Mucosa of descending colon (tissue), 3 donors: Measurements from ENCODE around the gene TLE3. TPM values are rescaled to one million over a fixed set of nuclear protein-coding genes. Genes with fewer than 3 reads are reported as not detected.

ENCODE experiments used
- ATAC-seq: fragments of 200-7000 bp; cut with Tn5 transposase; one replicate; pipeline ENCODE4 v1.9.1; 2020; ENCODE audit warnings: mild to moderate bottlenecking, moderate library complexity
- DNase-seq, 3 donors: peaks; one replicate each; pipeline ENCODE4 v3.0.0-alpha.2; 2020
- H3K36me3 ChIP-seq: fragments of 200-600 bp; one replicate; pipeline ENCODE4 v1.8.0; 2021; ENCODE audit warnings: low read depth, mild to moderate bottlenecking
- H3K4me1 ChIP-seq: fragments of 200-600 bp; one replicate; pipeline ENCODE4 v1.8.0; 2021; ENCODE audit warnings: low read depth, mild to moderate bottlenecking
- H3K4me3 ChIP-seq: fragments of 200-600 bp; one replicate; pipeline ENCODE4 v1.8.0; 2021; ENCODE audit warnings: mild to moderate bottlenecking
- H3K9me3 ChIP-seq: fragments of 200-600 bp; one replicate; pipeline ENCODE4 v1.8.0; 2021; ENCODE audit warnings: mild to moderate bottlenecking
- intact Hi-C, 2 donors: fragments of 100-400 bp; cut with DNase I in 1 of 2; cut with micrococcal nuclease in 1 of 2; formaldehyde crosslinking; loops; one replicate each; pipeline versions ENCODE4 v1.11.0 to v1.11.1; 2022; cut with DNase I, micrococcal nuclease
- microRNA-seq: library from miRNA; unstranded; fragments of <30 nt; microRNA quantifications from one replicate; pipeline ENCODE4, GENCODE V29; 2019
- total RNA-seq, 3 donors: library from RNA; stranded (reverse); fragmentation: NEBNext Ultra II Directional in 2 of 3; extraction: Animal tissue kit (Norgen Biotek cat#: 25700) in 2 of 3; gene quantifications; one replicate each; pipeline versions ENCODE4 v1.2.1 to v1.2.4, GENCODE V29; 2021 to 2023
- TF ChIP-seq, protein P1 (sequence below): fragments of 200-600 bp; IDR thresholded peaks from one replicate; pipeline ENCODE4 v1.8.0; 2022; ENCODE audit warnings: antibody characterized with exemption, mild to moderate bottlenecking
- donor health status: DM: no; HTN: no; CAD: no; lungs with moderate emphysema.
- donor health status: DM: no; HTN: no; CAD: no.
- donor health status: DM: no; HTN: yes; CAD: no.

TLE3 gene
- total RNA-seq, 3 donors from 2014 or later = 77.6 to 123 (median 103) TPM

DNA sequence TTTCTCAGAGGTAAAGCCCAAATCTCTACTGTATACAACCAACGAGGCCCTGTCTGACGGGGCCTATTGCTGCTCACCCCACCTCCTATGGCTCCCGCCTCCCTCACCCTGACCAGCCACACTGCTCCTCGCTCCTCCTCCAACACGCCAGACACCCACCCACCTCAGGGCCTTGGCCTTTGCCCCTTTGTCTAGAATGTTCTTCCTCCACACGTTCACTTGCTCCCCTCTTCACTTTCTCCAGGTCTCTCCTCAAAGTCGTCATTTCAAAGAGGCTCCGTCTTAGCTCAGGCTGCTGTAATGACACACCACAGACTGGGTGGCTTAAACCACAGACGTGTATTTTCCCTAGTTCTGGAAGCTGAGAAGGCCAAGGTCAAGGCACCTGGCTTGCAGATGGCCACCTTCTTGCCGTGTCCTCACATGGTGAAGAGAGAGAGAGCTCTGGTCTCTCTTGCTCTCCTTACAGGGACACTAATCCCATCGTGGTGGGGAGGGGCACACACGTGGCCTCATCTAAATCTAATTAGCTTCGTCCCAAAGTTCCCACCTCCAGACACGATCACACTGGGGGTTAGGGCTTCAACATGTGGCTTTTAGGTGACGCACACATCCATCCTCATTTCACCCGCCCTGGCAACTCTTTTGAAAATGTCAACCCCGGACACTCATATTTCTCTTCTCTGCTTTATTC, 98.2 kb downstream of the TLE3 start:
- peaks cover 25% of the 10 kb centered on the region for H3K4me1 ChIP-seq
- TF ChIP-seq, protein P1, sequence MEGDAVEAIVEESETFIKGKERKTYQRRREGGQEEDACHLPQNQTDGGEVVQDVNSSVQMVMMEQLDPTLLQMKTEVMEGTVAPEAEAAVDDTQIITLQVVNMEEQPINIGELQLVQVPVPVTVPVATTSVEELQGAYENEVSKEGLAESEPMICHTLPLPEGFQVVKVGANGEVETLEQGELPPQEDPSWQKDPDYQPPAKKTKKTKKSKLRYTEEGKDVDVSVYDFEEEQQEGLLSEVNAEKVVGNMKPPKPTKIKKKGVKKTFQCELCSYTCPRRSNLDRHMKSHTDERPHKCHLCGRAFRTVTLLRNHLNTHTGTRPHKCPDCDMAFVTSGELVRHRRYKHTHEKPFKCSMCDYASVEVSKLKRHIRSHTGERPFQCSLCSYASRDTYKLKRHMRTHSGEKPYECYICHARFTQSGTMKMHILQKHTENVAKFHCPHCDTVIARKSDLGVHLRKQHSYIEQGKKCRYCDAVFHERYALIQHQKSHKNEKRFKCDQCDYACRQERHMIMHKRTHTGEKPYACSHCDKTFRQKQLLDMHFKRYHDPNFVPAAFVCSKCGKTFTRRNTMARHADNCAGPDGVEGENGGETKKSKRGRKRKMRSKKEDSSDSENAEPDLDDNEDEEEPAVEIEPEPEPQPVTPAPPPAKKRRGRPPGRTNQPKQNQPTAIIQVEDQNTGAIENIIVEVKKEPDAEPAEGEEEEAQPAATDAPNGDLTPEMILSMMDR = no peak
- H3K4me3 ChIP-seq = no peak overlapping the region
- ATAC-seq (no peak), DNase-seq (no peak)
- no peaks in the 10 kb centered on the region for H3K36me3 ChIP-seq
- H3K9me3 ChIP-seq = no peaks in the 10 kb centered on the region
- intact Hi-C loops = no loop called here

DNA sequence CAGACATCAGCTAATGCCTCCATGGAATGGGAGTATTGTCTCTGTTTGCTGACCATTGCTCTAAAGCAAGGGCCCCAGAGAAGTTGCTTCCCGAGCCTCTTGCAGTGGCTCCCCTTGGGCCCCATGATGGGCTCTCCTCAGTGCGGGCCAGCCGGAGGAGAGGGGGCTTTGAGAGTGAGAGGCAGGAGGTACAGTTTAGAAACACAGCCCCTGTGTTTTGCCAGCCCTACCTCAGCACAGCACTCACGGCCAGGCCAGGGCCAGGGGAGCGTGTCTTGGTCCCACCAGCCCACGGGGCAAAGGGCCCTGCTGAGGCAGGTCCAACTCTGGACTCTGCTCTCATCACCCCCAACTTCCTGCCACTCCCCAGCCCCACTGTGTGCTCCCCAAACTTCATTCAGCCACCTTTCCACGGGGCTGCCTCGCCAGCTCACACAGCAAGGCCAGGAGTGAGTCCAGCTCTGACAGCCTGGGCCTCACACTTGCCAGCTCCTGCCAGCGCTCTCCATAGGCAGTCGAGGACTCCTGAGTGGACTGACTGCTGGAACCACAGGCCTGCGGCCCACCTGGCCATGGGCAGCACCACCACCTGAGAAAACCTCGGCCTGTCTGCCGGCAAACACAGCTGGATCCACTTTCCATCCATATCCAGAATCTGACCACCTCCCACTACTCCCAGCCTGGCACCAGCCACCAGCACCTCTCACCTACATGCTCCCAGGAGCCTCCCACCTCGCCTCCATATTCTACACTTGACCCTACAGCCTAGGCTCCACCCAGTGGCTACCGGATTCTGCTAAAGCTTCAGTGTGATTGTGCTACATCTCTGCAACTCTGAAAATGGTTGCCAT, 99.0 kb downstream of the TLE3 start:
- intact Hi-C loops = no loop called here
- Histone ChIP-seq H3K36me3 (no peaks in the 10 kb centered on the region), H3K4me3 (no peak overlapping the region), H3K9me3 (no peaks in the 10 kb centered on the region), H3K4me1 (peaks cover 26% of the 10 kb centered on the region)
- DNase-seq (no peak), ATAC-seq (no peak)
- TF ChIP-seq, protein P1 = no peak

DNA sequence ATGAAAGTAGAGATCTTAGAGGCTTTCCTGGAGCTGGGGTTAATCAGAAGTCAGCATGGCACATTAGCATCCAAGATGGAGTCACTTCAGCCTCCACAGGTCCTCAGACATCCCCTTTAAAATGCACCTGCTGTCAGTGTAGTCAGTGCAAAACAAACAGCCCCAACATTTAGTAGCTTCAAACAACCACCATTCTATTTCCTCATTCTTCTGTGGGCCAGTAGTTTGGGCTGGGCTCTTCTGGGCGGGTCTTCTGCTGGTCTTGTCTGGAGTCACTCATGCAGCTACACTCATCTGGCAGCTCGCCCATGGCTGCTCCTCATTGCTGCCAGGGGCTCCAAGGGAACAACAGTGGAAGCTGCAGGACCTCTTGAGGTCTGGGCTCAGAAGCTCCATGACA, 99.9 kb downstream of the TLE3 start:
- DNase-seq = peak; percentile 82 to 90 (median 85)
- peak; percentile 75 for ATAC-seq

More for the DNA sequence above, 99.9 kb downstream of the TLE3 start:
- Histone ChIP-seq H3K9me3 (no peaks in the 10 kb centered on the region), H3K4me1 (peaks cover 26% of the 10 kb centered on the region), H3K36me3 (no peaks in the 10 kb centered on the region), H3K4me3 (no peak overlapping the region)
- TF ChIP-seq, protein P1 = no peak
- intact Hi-C loops = no loop called here

Small RNA genes lying within 50 kb of the gene (microRNA-seq; reads per million reads assigned to microRNA genes)
- 156 reads per million, percentile 66 among the genes with 10 or more reads in this experiment for gene MIR629
